Peyer's patch (tissue), 4 donors: ENCODE data around the gene HHATL. TPM values are rescaled to one million over a fixed set of nuclear protein-coding genes. Genes with fewer than 3 reads are reported as not detected.

Experiments used
- DNase-seq, 3 donors: peaks; one replicate each; pipeline ENCODE4 v3.0.0-alpha.2; 2017 to 2019
- H3K27ac ChIP-seq, 4 donors: fragments of 200-600 bp; sonication (generic); one replicate each; pipeline ENCODE4 v1.5.1; 2016 to 2019
- H3K27me3 ChIP-seq, 2 donors: fragments of 200-600 bp; sonication (generic); one replicate each; pipeline ENCODE4 v1.5.1; 2019
- H3K36me3 ChIP-seq, 3 donors: fragments of 200-600 bp; sonication (generic); one replicate each; pipeline ENCODE4 v1.5.1; 2016 to 2019
- H3K4me1 ChIP-seq, 4 donors: fragments of 200-600 bp; sonication (generic); one replicate each; pipeline ENCODE4 v1.5.1; 2016 to 2019
- H3K4me3 ChIP-seq, 4 donors: fragments of 200-600 bp; sonication (generic); 1 replicate in 3 of 4; 2 replicates in 1 of 4; pipeline ENCODE4 v1.5.1; 2016 to 2019; ENCODE audit warnings: mild to moderate bottlenecking in 1 of 4
- H3K9me3 ChIP-seq, 4 donors: fragments of 200-600 bp; sonication (generic); one replicate each; pipeline ENCODE4 v1.5.1; 2016 to 2019; ENCODE audit warnings: mild to moderate bottlenecking in 1 of 4
- POLR2A ChIP-seq, 2 donors: fragments of 450-650 bp; IDR thresholded peaks; one replicate each; pipeline ENCODE4 v1.5.1; 2017; ENCODE audit warnings: antibody characterized with exemption in 2 of 2, mild to moderate bottlenecking in 2 of 2, moderate library complexity in 2 of 2
- total RNA-seq, 4 donors: library from RNA; depleted of rRNA; stranded (reverse); fragments of >200 nt; gene quantifications; one replicate each; pipeline ENCODE4 v1.1.0, GENCODE V29; 2016
- TF ChIP-seq, protein P1 (sequence below), 6 experiments: fragments of 450-650 bp in 4 of 6; fragments of 200-600 bp in 2 of 6; sonication (generic) in 1 of 6; IDR thresholded peaks; one replicate each; pipeline ENCODE4 v1.5.1; 2017 to 2019; ENCODE audit warnings: antibody characterized with exemption in 6 of 6, mild to moderate bottlenecking in 3 of 6, moderate library complexity in 1 of 6

HHATL gene
- total RNA-seq, 4 donors from 2014 or later, result 3.4 TPM; not detected in 3

DNA sequence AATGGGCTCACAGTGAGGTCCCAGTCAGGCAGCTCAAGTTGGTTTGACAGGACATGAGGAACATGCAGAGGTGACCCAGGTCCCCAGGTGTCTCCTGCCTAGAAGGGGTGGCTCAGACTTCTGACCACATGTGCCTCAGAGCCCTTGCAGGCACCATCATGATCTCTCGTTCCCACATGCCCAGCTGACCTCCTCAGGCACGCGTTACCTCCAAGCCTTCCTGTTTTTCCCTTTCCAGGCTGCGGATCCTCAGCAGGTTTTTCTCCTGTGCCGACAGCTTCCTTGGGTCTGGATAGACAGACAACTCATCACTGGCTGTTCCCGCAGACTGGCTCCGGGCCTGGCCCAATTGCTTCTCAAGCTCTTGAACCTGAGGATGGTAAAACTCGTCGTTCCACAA is 40.1 kb upstream of the HHATL start:
- TF ChIP-seq, protein P1, sequence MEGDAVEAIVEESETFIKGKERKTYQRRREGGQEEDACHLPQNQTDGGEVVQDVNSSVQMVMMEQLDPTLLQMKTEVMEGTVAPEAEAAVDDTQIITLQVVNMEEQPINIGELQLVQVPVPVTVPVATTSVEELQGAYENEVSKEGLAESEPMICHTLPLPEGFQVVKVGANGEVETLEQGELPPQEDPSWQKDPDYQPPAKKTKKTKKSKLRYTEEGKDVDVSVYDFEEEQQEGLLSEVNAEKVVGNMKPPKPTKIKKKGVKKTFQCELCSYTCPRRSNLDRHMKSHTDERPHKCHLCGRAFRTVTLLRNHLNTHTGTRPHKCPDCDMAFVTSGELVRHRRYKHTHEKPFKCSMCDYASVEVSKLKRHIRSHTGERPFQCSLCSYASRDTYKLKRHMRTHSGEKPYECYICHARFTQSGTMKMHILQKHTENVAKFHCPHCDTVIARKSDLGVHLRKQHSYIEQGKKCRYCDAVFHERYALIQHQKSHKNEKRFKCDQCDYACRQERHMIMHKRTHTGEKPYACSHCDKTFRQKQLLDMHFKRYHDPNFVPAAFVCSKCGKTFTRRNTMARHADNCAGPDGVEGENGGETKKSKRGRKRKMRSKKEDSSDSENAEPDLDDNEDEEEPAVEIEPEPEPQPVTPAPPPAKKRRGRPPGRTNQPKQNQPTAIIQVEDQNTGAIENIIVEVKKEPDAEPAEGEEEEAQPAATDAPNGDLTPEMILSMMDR (IDR thresholded peaks at IDR 0.05), result no peak
- no peak for TF ChIP-seq POLR2A (IDR thresholded peaks at IDR 0.05)
- no peaks in the 10 kb centered on the region for H3K9me3 ChIP-seq
- H3K4me1 ChIP-seq, result peaks cover 0 to 16% (median 0%) of the 10 kb centered on the region in 4 donors
- H3K4me3 ChIP-seq, result no peak overlapping the region
- no peaks in the 10 kb centered on the region for H3K27me3 ChIP-seq
- no peak overlapping the region for H3K27ac ChIP-seq
- H3K36me3 ChIP-seq, result no peaks in the 10 kb centered on the region
- no peak for DNase-seq

DNA sequence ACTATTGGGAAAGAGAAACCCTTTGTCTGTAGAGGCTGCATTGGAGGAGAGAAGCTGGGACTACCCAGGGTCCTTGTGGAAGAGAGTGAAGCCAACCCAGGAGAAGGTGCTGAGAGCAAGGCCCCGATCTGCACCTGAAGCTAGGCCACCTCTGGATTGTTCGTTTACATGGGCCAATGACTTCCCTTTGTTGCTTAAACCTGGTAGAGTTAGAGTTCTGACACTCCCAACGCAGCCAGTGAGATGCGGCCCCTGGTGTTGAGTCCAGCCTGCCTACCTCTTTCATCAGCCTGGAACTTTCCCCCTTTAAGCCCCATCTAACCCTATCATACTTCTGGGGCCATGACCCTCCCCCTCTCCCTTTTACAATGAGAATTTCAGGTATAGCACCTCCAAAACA is 39.7 kb upstream of the HHATL start:
- H3K36me3 ChIP-seq, result no peaks in the 10 kb centered on the region

DNA sequence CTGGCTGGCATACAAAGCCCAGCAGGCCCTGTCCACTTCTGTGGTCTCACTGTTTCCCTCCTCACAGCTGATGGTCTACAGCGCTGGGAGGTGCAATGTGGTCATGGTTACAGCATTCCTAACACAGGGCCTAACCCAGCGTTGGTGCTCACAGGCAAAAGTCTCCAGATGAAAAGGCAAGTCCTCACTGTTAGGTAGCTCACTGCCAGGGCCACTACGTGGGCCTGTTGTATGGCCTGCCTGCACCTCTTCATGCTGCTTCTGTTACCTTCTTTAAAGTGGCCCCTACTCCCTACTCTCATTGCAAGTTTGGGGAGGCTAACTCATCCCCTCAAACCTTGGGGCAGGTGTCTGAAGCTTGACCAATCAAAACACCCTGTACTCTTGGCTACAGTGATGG is 39.2 kb upstream of the HHATL start:
- TF ChIP-seq, protein P1 (IDR thresholded peaks at IDR 0.05), result no peak
- no peak for TF ChIP-seq POLR2A (IDR thresholded peaks at IDR 0.05)
- H3K36me3 ChIP-seq, result no peaks in the 10 kb centered on the region
- no peak overlapping the region for H3K27ac ChIP-seq
- H3K4me3 ChIP-seq, result no peak overlapping the region
- no peaks in the 10 kb centered on the region for H3K9me3 ChIP-seq
- H3K4me1 ChIP-seq, result peaks cover 0 to 13% (median 0%) of the 10 kb centered on the region in 4 donors
- DNase-seq, result no peak
- no peaks in the 10 kb centered on the region for H3K27me3 ChIP-seq

More for the DNA sequence above, 39.7 kb upstream of the HHATL start:
- H3K27ac ChIP-seq, result no peak overlapping the region
- no peak for DNase-seq
- no peak overlapping the region for H3K4me3 ChIP-seq
- peaks cover 0 to 16% (median 0%) of the 10 kb centered on the region in 4 donors for H3K4me1 ChIP-seq
- H3K27me3 ChIP-seq, result no peaks in the 10 kb centered on the region
- TF ChIP-seq, protein P1 (IDR thresholded peaks at IDR 0.05), result no peak
- TF ChIP-seq POLR2A (IDR thresholded peaks at IDR 0.05), result no peak
- H3K9me3 ChIP-seq, result no peaks in the 10 kb centered on the region

DNA sequence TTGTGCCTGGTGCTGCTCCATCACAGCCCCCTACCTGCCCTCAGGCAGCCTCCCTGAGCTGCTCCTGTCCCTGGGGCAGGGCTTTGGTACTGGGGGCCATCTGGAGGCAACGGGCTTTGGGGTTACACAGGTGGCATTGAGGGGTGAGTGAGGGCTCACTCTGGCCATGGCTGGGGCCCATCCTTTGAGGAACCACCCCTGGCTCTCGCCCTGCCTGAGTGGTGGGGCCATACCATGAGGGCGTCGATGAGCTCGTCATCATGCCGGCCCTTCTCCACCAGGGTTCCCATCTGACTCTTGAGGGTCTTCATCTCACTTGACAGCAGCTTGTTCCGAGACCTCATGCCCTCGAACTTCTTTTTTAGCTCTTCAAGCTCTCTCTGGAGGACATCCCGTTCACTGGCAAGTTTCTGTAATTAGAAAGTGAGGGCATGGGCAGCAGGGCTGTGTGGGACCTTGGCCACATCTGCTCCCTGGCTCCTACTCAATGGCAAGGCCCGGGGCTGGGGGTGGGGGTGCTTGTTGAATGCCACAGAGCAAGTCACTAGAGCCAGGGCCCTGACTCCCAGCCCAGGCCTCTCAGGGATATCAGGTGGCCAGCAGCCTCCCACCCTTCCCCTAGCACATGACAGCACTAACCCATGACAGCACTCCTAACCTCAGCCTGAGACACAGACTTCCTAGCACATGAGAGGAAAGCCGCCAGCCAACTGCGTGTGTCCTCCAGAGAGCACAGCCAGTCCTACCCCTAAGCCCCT is 37.0 kb upstream of the HHATL start:
- Histone ChIP-seq H3K4me1 (no peaks in the 10 kb centered on the region), H3K27me3 (no peaks in the 10 kb centered on the region), H3K9me3 (no peaks in the 10 kb centered on the region), H3K4me3 (no peak overlapping the region), H3K36me3 (no peaks in the 10 kb centered on the region), H3K27ac (no peak overlapping the region)
- no peak for TF ChIP-seq POLR2A (IDR thresholded peaks at IDR 0.05)
- TF ChIP-seq, protein P1 (IDR thresholded peaks at IDR 0.05), result no peak
- no peak for DNase-seq

DNA sequence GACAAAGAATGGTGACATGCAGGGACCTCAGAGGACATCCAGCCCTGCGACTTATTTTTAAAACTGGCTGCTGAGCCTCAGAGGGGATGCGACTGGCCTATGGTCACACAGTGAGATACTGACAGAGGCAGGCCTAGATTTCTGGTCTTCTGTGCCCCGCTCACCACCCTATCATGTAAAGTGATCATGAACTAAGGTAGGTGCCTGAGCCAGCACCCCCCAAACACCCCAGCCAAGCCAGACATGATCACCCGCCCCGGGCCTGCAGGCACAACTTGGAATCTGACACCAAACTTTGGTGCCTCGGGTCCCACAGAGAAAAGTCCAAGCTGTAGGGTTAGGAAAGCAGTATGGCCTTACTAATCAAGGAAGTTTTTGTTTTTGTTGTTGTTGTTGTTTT is 33.9 kb upstream of the HHATL start:
- Histone ChIP-seq H3K27ac (no peak overlapping the region), H3K9me3 (no peaks in the 10 kb centered on the region), H3K4me1 (no peaks in the 10 kb centered on the region), H3K27me3 (no peaks in the 10 kb centered on the region), H3K4me3 (no peak overlapping the region), H3K36me3 (no peaks in the 10 kb centered on the region)
- no peak for TF ChIP-seq POLR2A (IDR thresholded peaks at IDR 0.05)
- DNase-seq, result no peak

DNA sequence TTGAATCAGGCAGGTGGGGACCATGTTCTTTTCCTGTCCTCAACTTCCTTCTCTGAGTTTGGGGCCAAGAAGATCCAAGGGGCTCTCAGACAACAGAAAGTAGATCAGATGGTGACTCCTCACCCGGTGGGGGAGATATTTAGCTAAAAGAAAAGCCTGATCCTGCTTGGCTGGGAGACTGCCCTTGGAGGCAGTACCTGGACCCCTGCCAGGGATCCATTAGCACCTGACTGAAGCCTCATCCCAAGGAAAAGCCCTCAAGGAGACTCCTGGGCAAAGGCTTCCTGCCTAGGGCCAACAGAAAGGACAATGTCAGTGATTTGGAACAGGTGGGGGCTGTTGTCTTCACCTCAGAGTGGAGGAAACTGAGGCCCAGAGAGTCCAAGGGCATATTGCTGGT is 33.5 kb upstream of the HHATL start:
- Histone ChIP-seq H3K4me3 (no peak overlapping the region), H3K27me3 (no peaks in the 10 kb centered on the region), H3K4me1 (no peaks in the 10 kb centered on the region), H3K9me3 (no peaks in the 10 kb centered on the region), H3K27ac (no peak overlapping the region), H3K36me3 (no peaks in the 10 kb centered on the region)
- no peak for DNase-seq
- TF ChIP-seq, protein P1 (IDR thresholded peaks at IDR 0.05), result no peak
